ENCODE measurements around the gene STAP2.

STAP2 gene

GRCh38 chr19:4327252-4327876 lies 11.3 kb downstream of the STAP2 start:
- no peak for DNase-seq (ENCODE audit: low read depth)

GRCh38 chr19:4326837-4327251 lies 11.8 kb downstream of the STAP2 start:
- no peak for DNase-seq (ENCODE audit: low read depth)

GRCh38 chr19:4326215-4326836 lies 12.3 kb downstream of the STAP2 start:
- DNase-seq (ENCODE audit: low read depth), result no peak

- DNase-seq (ENCODE audit: low read depth), result no peak
Measured at GRCh38 chr19:4324228-4324627, 14.4 kb downstream of the STAP2 start.

GRCh38 chr19:4323692-4324091 lies 14.9 kb downstream of the STAP2 start:
- no peak for DNase-seq (ENCODE audit: low read depth)

- no peak for DNase-seq (ENCODE audit: low read depth)
Measured at GRCh38 chr19:4322942-4323665, 15.5 kb downstream of the STAP2 start.

GRCh38 chr19:4320419-4320818 lies 18.2 kb downstream of the STAP2 start:
- no peak for DNase-seq (ENCODE audit: low read depth)

GRCh38 chr19:4319067-4319718 lies 19.4 kb downstream of the STAP2 start:
- DNase-seq (ENCODE audit: low read depth), result no peak

- no peak for DNase-seq (ENCODE audit: low read depth)
Measured at GRCh38 chr19:4318460-4318859, 20.2 kb downstream of the STAP2 start.

GRCh38 chr19:4316956-4317355 lies 21.7 kb downstream of the STAP2 start:
- DNase-seq (ENCODE audit: low read depth), result no peak

- no peak for DNase-seq (ENCODE audit: low read depth)
Measured at GRCh38 chr19:4313847-4314490, 24.7 kb downstream of the STAP2 start.

- DNase-seq (ENCODE audit: low read depth), result no peak
Measured at GRCh38 chr19:4310247-4311121, 28.1 kb downstream of the STAP2 start.

- DNase-seq (ENCODE audit: low read depth), result no peak
Measured at GRCh38 chr19:4305659-4306058, 33.0 kb downstream of the STAP2 start.

GRCh38 chr19:4305257-4305612 lies 33.4 kb downstream of the STAP2 start:
- DNase-seq (ENCODE audit: low read depth), result no peak

- DNase-seq (ENCODE audit: low read depth), result no peak
Measured at GRCh38 chr19:4304538-4305256, 33.9 kb downstream of the STAP2 start, which contains the start of gene FSD1. FSD1 (plus strand) TSS chr19:4304598; CDS start chr19:4304747, 149 bp downstream.

- no peak for DNase-seq (ENCODE audit: low read depth)
Measured at GRCh38 chr19:4303819-4304537, 34.6 kb downstream of the STAP2 start.

- no peak for DNase-seq (ENCODE audit: low read depth)
Measured at GRCh38 chr19:4302243-4302640, 36.4 kb downstream of the STAP2 start, which contains the start of gene TMIGD2. TMIGD2 (minus strand) TSS chr19:4302389; CDS start chr19:4302385, 4 bp downstream.

GRCh38 chr19:4301590-4302242 lies 36.9 kb downstream of the STAP2 start:
- DNase-seq (ENCODE audit: low read depth), result no peak

GRCh38 chr19:4300589-4300988 lies 38.0 kb downstream of the STAP2 start:
- no peak for DNase-seq (ENCODE audit: low read depth)
